NK-92 (cell line): ENCODE data around the gene MRTFA.
A peak's percentile ranks its signal among the peaks of the same experiment; 100 is the strongest.
"Not testable (repeated sequence)": the region's sequence is repeated elsewhere in the genome, so short reads cannot be mapped to it uniquely, and the experiment has no call there.

Experiments used
- DNase-seq: peaks from one replicate; lab custom pipeline; 2025; ENCODE audit not compliant: unreplicated experiment; lab: John Stamatoyannopoulos, UW

The MRTFA gene

DNA sequence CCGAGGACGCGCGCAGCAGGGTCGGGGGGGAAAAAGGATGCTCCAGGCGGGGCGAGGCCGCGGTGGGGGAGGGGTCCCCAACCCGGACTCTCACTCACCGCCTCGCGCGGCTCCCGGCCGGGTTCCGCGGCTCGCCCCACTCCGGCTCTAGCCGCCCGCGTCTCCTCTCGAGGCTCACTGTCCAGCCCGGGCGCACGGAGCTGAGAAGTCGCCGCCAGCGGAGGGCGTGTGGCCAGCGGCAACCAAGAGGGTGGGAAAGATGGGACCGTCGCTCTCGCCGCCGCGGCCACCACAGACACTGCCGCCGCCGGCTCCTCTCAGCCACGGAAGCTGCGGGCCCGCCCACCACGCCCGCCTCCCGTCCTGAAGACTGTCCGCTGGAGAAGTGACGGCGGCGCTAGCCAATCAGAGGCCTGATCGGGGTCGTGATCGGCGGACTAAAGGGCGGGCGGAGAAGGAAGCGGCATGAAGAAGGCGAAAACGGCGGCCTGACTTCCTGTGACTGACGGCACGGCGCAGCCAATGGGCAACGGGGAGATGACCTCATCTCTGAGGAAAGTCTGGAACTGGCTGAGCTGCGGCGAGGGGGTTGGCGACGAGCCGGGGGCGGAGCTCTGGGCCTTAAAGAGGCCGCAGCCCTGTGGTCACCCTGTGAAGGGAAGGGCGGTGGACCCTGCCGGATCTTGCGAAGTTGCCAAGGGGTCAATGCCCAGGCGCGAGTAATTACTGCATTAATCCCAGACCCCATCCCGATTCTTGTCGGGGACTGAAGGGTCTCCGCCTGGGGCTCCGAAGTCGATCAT is at the start of gene MRTFA:
Gene MRTFA, minus strand, starts transcription at position 340 of the 803 bp plus-strand sequence.
- DNase-seq: peak; percentile 90

DNA sequence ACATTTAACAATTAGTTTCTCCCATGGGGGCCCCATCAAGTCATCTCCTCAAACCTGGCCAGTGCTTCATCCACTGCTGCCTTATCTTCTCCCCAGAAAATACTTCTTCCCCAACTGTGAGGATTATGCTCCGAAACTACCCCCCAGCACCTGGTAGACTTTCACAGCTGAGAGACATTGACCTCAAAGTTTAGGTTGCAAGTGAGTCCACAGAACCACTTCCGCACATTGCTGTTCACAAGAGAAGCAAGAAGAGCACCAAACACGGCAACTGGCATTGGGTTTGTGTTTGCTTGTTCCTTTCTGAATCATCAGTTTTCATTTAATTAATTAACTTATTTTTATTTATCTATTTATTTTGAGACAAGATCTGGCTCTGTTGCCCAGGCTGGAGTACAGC is 48.9 kb upstream of the MRTFA start:
- DNase-seq: no peak

DNA sequence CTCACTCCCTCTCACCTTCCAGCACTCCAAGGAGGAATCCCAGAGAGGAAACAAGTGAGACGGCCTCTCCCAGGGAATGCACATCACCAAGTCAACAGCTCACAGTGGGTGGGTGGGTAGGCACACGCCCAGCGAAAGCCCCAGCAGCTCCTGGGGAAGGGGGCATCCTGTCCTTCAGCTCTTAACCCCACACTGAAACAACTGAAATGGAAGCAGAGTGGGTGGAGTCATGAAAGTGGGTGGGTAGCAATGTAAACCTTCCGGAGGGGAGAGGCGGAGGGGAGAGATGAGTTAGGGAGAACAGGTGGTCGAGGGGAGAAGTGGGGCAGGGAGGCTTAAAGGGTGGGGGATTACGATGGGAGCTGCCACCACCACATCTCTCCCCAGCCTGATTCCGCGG is 48.2 kb upstream of the MRTFA start:
- DNase-seq: no peak

DNA sequence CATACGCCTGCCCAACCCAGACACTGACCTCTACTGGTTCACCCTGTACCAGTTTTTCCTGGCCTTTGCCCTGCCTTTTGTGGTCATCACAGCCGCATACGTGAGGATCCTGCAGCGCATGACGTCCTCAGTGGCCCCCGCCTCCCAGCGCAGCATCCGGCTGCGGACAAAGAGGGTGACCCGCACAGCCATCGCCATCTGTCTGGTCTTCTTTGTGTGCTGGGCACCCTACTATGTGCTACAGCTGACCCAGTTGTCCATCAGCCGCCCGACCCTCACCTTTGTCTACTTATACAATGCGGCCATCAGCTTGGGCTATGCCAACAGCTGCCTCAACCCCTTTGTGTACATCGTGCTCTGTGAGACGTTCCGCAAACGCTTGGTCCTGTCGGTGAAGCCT is 44.9 kb upstream of the MRTFA start:
- no peak for DNase-seq

DNA sequence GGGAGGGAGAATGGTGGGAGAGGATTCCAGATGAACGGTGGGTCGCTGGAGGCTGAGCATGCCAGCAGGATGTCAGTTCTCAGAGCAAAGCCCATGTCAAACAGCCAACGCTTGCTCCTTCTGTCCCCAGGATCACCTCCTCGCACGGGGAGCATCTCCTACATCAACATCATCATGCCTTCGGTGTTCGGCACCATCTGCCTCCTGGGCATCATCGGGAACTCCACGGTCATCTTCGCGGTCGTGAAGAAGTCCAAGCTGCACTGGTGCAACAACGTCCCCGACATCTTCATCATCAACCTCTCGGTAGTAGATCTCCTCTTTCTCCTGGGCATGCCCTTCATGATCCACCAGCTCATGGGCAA is 44.3 kb upstream of the MRTFA start:
- DNase-seq: no peak

DNA sequence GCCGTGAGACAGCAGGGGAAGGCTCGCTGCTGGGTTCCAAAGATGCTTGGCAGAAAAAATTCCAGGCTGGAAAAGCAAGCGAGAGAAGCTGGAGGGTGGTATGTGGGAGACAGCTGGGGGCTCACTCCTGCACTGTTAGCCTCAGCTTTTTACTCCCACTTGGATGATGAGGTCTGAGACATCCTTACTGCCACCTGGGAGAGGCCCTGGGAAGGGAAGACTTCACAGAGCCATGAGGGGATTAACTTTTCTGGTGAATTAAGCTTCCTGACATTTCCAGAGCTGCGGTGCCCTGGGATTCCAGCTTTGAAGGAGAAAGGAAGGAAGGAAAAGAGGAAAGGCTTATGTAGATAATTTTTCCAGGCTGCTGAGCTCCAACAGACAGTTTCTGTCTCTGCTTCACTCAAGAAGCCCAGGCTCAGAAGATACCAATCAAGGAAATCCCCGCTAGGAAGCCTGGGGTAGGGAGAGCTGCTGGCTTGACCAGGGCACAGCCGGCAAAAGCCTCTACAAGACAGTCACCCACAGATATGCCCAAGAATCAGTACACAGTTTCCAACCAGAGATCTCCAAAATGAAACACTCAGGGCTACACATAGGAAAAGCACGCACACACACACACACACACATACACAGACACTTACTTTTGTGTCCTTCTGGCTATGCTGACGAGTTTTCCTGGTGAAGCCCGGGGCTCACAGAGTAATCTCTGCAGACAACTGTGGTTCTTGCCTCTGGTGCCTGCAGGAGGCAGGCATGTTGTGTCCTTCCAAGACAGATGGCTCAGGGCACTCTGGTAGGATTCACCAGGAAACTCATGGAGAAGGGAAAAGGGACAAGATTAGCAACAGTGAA is 43.7 kb upstream of the MRTFA start:
- no peak for DNase-seq

DNA sequence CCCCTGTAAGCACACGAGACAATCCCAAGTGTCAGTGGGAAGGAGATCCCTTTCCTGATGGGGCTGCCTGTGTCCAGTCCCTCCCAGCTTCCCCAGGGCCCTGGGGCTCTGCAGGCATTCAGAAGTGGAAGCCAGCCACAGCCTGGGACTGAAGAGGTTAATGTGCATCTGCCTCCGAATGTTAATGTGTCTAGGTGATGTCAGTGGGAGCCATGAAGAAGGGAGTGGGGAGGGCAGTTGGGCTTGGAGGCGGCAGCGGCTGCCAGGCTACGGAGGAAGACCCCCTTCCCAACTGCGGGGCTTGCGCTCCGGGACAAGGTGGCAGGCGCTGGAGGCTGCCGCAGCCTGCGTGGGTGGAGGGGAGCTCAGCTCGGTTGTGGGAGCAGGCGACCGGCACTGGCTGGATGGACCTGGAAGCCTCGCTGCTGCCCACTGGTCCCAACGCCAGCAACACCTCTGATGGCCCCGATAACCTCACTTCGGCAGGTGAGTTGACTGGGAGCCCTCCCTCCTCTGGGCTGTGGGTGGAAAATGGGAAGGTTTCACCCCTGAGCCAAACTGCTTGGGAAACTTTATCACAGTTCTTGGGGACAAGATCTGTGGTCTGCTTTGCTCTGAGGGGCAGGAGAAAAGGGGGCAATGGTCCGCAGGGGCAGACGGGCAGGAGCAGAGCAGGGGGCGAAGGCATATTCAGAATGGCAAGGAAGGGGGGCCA is 42.9 kb upstream of the MRTFA start, which contains the start of gene MCHR1:
Gene MCHR1, plus strand, starts transcription at position 236 of the 715 bp plus-strand sequence. Its CDS starts 169 bp downstream, at position 405.
- no peak for DNase-seq

DNA sequence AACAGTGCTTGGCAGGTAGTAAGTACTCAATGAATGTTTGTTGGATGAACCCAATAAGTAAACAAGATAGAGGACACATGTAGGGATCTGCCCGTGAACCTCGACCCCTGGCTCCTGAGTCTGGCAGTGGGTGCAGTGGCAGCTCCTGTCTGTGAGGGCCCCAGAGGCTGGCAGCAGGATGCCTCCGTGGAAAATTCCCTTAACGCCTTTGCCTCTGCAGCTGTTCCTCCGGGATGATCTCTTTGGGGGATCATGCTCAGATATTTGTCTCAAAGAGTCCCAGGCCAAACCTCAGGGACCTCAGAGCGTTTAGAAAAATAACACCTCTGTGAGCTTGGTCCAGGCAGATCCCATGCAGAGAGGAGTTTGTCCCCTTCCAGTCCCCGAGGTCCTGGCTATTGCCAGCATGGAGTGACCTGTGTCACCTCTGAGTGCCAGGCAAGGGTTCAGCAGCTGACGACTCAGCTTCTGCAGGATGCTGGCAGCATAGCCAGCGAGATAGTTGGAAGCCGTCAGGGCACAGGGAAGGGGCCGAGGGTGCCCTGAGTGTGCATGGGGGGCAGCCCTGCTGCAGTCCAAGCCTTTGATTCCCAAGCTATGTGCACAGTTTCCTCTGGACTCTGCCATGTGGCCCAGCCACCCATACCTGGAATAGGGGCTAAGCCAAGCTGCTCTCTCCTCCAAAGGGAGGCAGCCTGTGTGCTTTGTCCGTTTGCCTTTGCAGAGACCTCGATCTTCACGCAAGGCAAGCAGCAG is 42.2 kb upstream of the MRTFA start:
- DNase-seq: no peak

DNA sequence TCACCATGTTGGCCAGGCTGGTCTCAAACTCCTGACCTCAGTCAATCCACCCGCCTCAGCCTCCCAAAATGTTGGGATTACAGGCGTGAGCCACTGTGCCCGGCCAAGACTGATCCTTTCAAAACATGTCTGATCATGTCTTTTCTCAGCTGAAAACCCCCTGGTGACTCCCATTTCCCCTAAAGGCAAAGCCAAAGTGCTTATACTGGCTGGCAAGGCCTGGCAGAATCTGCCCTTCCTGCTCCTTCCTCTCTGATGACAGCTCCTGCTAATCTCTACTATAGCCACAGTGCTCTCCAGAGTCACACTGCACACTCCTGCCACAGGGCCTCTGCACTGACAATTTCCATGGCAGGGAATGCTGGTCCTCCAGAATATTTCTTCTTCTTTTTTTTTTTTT is 40.1 kb upstream of the MRTFA start:
- DNase-seq: no peak

DNA sequence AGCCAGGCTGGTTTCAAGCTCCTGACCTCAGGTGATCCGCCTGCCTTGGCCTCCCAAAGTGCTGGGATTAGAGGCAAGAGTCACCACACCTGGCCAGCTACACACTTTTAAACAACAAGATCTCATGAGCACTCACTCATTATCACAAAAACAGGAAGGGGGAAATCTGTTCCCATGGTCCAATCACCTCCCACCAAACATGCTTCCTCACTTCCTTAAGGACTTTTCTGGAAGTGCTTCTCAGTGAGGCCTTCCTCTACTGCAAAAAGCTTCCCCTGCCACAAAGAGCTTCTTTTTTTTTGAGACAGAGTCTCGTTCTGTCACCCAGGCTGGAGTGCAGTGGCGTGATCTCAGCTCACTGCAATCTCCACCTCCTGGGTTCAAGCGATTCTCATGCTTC is 39.6 kb upstream of the MRTFA start:
- not testable (repeated sequence) for DNase-seq

DNA sequence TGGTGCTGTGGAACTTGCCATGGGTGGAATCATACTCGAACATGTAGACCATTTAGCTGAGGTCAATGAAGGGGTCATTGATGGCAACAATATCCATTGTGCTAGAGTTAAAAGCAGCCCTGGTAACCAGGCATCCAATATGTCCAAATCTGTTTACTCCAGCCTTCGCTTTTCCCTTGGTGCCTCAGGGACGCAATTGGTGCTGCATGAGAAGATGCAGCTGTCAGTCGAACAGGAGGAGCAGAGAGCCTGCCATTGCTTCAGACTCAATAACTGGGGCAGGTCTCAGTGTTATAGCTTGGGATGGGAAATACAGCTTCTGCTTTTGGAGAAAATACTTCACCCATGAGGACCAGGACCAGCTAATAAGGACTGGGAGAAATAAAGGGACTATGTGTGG is 37.8 kb upstream of the MRTFA start:
- no peak for DNase-seq

DNA sequence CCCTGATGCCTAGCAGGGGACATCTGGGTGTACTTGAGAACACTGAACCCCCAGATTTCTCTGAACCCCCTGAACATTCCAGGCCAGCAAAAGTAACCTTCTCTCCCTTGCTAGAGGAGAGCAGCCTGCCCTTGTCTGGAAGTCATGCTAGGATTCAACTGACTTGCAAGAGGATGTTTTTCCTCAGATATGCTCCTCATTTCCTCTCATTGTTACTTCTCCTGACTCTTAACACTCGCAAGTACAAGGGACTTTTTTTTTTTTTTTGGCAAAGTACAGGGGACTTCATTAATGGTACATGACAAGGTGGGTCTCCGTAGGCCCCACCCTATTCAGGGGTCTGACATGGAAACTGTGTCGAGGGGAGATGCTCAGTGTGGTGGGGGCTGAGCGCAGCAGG is 36.5 kb upstream of the MRTFA start:
- DNase-seq: no peak

DNA sequence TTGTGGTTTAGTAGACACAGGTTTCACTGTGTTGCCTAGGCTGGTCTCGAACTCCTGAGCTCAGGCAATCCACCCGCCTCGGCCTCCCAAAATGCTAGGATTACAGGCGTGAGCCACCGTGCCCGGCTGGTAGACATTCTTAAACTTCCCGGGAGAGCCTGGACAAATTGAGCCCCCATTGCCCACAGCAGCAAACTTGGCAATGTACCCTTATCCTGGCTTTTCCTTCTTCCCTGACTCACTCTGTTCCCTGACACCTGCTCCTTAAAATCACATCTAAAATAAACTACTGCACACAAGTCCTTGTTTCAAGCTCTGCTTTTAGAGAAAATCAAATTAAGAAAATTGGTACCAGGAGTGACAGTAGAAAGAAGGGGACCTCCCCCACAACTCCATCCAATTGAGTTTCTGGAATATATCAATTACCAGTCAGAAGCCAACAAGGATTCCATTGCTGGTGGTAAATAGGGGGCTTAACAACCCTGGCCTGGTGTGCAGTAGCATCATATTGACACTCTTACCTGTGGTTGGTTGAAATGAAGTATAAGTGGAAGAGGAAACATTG is 35.4 kb upstream of the MRTFA start:
- no peak for DNase-seq

DNA sequence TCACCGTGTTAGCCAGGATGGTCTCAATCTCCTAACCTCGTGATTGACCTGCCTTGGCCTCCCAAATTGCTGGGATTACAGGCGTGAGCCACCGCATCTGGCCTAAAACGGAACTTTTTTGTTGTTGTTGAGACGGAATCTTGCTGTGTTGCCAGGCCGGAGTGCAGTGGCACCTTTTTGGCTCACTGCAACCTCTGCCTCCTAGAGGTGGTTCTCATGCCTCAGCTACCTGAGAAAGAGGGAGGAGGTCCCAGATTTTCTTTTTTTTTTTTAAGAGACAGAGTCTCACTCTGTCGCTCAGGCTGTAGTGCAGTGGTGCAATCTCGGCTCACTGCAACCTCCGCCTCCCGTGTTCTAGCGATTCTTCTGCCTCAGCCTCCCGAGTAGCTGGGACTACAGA is 34.9 kb upstream of the MRTFA start:
- no peak for DNase-seq

DNA sequence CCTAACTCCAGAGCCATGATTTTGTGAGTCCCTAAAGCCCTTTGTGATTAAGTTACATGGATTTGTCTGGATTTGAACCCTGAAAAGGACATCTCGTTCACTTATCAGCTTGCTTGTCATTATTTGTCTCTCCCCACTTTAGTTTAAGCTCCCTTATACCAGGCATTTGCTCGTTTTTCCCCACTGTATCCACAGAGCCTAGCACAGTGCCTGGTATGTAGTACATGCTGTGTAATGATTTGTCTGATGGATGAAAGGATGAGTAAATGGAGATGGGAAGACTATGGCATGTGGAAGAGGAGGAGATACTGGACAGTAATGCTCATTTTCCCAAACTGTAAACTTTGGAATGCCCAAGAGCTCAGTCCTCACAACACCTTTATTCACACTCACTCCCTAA is 33.5 kb upstream of the MRTFA start:
- DNase-seq: no peak

DNA sequence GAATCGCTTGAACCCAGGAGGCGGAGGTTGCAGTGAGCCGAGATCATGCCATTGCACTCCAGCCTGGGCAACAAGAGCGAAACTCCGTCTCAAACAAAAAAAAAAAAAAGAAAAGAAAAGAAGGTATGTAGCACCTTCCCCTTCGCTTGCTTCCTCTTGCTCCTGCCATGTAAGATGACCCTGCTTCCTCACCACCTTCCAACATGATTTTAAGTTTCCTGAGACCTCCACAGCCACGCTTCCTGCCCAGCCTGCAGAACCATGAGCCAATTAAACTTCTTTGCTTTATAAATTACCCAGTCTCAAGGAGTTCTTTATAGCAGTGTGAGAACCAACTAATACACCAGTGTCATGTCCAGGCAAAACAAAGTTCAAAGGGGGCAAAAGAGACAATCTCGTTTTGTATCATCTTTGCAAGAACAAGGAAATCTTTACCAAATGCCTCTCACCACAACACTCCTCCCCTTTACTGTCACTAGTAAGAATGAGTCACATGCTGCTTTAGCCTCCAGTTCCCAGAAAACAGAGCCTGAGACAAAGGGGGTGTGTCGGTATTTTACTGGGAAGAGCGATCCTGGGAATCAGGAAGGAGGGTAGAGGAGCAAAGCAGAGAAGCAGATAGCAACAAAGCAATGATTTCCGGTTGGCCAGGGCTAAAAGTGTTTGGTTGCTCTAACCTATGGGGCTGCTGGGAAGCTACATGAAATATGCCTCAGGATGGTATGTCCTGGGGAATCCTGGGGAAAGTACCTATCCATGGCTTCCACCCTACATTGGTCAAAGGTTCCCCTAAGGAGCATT is 32.3 kb upstream of the MRTFA start:
- no peak for DNase-seq

DNA sequence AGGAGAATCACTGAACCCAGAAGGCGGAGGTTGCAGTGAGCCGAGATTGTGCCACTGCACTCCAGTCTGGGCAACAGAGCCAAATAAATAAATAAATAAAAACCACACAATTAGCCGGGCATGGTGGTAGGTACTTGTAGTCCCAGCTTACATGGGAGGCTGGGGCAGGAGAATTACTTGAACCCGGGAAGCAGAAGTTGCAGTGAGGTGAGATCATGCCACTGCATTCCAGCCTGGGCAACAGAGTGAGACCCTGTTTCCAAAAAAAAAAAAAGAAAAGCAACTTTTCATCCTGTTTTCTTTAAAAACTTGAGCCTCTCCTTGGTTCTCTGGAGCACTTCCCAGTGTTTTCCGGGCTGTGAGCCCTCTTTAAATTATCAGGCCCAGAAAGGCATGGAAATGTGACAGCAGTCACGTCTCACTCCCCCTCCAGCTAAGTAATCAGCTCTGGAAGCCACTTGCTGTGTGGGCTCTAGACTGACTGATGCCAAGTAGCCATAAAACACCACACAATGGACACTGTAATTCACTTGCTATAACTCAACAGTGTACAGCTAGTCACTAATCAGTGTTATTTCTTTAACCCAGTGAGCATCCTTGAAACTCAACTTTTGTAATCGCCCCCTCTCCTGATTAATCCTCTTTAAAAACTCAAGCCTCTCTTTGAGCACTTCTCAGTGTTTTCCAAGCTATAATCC is 29.8 kb upstream of the MRTFA start:
- no peak for DNase-seq

DNA sequence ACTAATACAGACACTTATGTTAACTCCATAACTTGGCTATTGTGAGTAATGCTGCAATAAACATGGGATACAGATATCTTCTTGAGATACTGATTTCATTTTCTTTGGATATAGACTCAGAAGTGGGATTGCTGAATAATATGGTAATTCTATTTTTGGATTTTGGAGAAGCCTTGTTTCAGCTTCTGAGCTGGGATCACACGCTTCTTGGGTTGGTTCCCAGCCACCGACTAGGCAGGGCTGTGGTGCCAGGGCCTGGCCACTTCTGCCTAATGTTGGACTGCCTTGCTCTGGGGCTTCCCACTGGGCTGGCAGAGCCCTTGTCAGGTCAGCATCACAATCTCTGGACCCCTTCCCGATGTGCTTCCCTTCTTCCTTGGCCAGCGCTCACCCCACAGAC is 28.8 kb upstream of the MRTFA start:
- DNase-seq: no peak

DNA sequence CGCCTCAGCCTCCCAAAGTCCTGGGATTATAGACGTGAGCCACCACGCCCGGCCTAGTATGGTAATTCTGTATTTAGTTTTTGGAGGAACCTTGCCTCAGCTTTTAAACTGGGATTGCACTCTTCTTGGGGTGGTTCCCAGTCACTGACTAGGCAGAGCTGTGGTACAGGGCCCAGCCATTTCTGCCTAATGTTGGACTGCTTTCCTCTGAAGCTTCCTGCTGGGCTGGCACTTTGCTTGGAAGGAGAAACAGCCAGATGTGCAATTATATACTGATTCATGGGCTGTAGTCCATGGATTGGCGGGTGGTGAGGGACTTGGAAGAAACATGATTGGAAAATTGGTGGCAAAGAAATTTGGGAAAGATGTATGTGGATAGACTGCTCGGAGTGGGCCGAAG is 25.2 kb upstream of the MRTFA start:
- DNase-seq: no peak
